DMS 273 (cell line): ENCODE measurements around the gene MAJIN.

Source experiments
- DNase-seq: peaks from one replicate; lab custom pipeline; 2025; ENCODE audit not compliant: unreplicated experiment; lab: John Stamatoyannopoulos, UW

The MAJIN gene

DNA sequence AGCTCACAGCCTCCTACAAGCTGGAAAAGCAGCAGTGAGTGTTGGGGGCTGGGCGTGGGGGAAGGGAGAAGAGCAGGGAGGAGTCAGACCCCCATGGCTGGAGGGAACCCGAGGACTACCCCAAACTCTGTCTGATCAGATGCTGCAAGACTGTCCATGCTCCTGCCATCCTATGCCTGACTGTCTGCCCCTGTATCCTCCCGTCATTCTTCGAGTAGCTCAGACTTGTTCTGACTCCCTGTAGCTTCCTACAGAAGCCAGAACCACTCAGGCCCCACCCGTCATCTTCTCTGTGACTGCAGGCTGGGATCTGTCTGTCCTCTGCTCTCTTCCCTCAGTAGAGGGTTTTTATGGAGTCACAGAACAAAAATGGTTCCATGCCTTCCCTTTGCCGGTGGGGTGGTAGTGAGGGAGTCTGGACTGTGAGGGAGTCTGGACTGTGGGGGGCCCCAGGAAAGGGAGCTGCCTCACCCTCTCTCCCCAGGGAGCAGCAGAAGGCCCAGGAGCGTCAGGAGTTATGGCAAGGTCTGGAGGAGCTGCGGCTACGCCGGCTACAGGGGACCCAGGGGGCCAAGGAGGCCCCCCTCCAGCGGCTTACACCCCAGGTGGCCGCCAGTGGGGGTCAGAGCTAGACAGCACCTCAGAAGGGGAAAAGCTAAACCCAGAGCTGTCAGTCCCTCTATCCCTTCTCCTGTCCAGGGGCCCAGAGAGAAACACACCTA, 38.5 kb downstream of the MAJIN start:
- DNase-seq, result no peak

DNA sequence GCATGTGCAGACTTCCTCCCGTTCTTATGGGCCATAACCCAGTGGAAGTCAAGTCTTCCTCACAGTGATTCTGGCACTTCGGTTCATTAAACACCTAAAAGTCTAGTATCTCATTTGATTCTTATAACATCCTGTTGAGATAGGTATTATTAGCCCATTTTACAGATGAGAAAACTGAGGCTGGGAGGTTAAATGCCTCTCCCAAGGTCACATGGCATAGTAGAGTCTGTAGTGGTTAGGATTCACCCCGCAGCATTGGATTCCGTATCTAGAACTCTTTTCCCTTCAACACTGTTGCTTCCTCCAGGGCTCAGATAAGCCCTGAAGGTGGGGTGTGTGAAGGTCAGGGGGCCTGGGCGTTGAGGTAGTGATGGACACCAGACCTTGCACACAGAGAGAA, 39.6 kb downstream of the MAJIN start:
- DNase-seq, result no peak

DNA sequence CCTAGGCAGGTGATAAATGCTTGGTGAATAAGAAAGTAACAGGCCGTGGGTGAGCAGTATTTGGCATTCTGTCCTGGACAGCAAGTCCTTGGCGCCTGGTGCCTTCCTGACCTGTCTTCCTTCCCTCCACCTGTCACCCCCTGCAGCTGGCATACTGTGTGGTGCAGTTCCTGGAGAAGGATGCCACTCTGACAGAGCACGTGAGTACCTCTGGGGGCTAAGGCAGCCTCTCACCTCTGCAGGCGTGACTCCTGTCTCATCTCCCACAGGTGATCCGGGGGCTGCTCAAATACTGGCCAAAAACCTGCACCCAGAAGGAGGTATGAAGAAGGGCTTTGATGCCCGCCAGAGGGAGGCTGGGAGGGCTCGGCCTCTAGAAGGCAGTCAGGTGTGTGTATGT, 40.6 kb downstream of the MAJIN start:
- DNase-seq, result no peak

DNA sequence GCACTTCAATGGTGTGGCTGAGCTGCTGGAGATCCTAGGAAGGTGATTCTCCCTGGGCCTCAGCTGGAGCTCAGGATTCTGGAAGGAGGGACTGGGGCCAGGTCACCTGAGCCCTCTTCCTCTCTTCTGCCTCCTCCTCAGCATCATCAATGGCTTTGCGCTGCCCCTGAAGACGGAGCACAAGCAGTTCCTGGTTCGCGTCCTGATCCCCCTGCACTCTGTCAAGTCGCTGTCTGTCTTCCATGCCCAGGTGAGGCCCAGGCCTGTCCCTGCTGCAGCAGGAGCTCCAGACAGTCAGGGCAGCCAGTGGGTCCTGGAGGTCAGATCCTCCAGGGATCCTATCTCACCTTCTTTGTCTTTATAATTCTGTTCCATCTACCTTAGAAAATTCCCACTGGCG, 41.6 kb downstream of the MAJIN start:
- DNase-seq, result no peak

GRCh38 chr11:64929625-64930024, 42.3 kb downstream of the MAJIN start:
- DNase-seq, result no peak

- DNase-seq, result no peak
Measured at GRCh38 chr11:64928957-64929356, 43.0 kb downstream of the MAJIN start.

- no peak for DNase-seq
Measured at GRCh38 chr11:64926689-64927088, 45.2 kb downstream of the MAJIN start.

GRCh38 chr11:64925536-64926436, 46.1 kb downstream of the MAJIN start:
- DNase-seq, result no peak

GRCh38 chr11:64924910-64925284, 47.0 kb downstream of the MAJIN start:
- peak; percentile 17 for DNase-seq

GRCh38 chr11:64923944-64924909, 47.7 kb downstream of the MAJIN start, which contains the start of gene PPP2R5B:
Gene PPP2R5B (plus strand): TSS chr11:64924689. CDS start chr11:64925735, 1,046 bp downstream.
- DNase-seq, result peak; percentile 87

DNA sequence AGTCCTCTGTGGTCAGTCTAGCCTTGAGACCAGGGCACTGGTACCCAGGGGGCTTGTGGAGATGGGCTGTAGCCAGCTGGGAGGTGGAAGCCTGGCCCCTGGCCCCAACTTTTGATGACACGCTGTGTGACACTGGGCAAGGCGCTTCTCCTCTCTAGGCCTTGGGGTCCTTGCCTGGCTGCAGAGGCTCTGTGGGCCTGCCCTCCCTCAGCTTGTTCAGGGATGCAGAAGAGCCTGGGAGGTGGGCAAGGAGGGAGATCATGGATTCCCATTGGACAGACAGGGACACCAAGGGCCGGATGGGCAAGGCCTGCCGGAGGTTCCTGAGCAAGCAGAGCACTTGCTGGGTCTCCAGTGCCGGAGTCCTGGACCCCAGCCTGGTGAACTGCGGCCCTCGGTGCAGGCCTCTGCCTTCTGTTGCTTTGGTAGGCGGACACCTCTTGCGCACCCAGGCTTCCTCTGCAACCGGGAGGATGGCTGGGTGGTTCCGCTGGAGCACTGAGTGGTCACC, 48.7 kb downstream of the MAJIN start:
- no peak for DNase-seq

DNA sequence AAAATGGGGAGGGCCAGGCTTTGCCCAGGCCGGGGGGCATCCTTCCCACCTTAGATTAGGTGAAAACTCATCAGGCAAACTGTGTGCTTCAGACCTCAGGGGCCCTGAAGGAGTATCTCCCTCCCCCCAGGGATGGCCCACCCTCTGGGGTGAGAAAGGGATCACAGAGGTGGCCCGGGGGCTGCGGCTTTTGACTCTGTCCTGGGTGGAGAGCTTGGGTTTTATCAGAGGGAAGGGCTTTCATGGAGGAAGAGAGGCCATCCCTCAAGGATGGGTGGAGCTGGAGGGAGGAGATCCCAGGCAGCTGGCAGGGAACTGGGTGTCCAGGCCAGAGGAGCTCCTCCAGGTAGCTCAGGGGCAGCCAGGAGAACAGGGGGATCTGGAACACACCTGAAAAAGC, 50.5 kb downstream of the MAJIN start:
- no peak for DNase-seq

- no peak for DNase-seq
Measured at GRCh38 chr11:64920124-64920523, 51.8 kb downstream of the MAJIN start.

- DNase-seq, result peak; percentile 35
Measured at GRCh38 chr11:64919627-64920026, 52.3 kb downstream of the MAJIN start.

DNA sequence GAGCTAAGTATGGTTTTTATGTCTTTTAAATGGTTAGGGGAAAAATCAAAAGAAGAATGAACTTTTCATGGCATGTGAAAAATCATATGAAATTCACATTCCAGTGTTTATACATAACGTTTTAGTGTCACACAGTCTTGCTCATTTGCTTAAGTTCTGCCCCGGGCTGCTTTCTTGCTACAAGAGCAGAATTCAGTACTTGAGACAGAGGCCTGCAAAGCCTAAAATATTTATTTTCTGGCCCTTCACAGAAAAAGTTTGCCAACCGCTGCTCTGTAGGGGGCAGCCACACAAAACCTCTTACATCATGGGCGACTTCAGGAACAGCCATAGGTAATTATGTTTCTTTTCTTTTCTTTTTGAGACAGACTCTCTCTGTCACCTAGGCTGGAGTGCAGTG, 53.9 kb downstream of the MAJIN start:
- peak; percentile 40 for DNase-seq

DNA sequence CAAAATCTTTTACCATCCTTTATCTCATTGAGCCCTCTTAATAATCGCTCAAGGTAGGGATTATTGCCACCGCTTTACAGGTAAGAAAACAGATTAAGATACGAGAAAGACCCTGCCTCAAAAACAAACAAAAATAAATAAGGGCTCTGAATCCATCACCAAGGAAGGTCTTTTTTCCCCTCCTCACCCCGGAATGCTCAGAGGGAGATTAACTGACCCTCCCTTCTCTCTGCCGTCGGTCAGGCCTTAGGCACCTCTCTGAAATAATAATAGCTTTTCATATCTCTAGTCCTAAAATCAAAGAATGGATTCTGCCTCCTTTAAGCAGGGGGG, 54.3 kb downstream of the MAJIN start:
- no peak for DNase-seq

- DNase-seq, result peak; percentile 99
Measured at GRCh38 chr11:64916775-64917662, 54.9 kb downstream of the MAJIN start, which contains the start of gene ATG2A. Gene ATG2A (minus strand): TSS chr11:64917209. CDS start chr11:64917135, 74 bp downstream.

GRCh38 chr11:64916040-64916774, 55.7 kb downstream of the MAJIN start:
- DNase-seq, result peak; percentile 49

DNA sequence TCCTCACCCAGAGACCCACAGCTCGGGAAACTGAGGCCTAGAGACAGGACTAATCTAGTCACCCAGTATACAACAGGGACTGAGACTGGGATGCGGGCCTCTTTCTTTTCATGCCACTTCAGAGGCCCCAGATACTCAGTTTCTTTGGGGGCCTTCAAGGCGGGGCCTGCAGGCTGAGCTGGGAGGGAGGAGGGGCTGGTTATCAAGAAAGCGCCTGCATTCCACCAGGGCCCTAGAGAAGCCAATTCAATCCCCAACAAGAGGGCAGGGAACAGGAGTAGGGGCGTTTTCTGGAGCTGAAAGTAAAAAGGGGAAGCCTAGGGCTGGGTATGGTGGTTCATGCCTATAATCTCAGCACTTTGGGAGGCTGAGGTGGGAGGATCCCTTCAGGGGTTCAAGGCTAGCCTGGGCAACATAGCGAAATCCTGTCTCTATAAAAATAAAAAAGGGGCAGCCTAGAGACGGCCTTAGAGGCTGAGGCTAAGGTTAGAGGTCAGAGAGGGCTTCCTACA, 56.5 kb downstream of the MAJIN start:
- no peak for DNase-seq
